ENCODE results near the gene BEST1.

DNA sequence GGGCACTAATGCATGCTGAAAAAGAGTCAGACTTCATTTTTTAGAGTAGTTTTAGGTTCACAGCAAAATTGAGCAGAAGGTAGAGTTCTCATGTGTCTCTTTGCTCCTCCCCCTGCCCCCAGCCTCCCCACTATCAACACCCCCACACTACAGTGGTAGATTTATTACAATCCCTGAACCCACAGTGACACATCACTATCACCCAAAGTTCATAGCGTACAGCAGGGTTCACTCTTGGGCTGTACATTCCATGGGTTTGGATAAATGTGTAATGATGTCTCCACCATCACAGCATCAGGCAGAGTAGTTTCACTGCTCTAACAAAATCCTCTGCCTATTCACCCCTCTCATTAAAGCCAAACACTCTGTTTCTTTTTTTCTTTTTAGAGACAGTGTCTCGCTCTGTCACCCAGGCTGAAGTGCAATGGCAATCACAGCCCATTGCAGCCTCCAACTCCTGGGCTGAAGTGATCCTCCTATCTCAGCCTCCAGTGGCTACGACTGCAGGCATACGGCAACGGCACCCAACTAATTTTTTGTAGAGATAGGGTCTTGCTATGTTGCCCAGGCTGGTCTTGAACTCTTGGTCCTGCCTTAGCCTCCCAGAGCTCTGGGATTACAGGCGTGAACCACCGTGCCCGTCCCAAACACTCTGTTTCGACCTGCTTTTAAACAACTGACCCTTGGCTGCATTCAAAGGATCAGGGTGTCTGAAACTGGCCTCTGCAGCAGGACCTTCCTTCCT is 4.1 kb downstream of the BEST1 start:
- no peak for TF ChIP-seq CTCF (IDR thresholded peaks at IDR 0.05; ENCODE audit: low read depth, low read length, poor library complexity, severe bottlenecking)
- TF ChIP-seq EZH2phosphoT487 (IDR thresholded peaks at IDR 0.05; ENCODE audit: borderline replicate concordance, low read length): no peak

Measured in DOHH2 (cell line).